Epithelial cell of proximal tubule (primary cell): ENCODE measurements around the gene APLF. TPM values are rescaled to one million over a fixed set of nuclear protein-coding genes. Genes with fewer than 3 reads are reported as not detected.

Source experiments
- DNase-seq: peaks from one replicate; pipeline ENCODE4 v3.0.0-alpha.2; 2011; ENCODE audit warnings: low read depth
- H3K4me3 ChIP-seq: 2 replicates; pipeline ENCODE4 v1.5.1; 2011; ENCODE audit warnings: low read depth, mild to moderate bottlenecking, low read length
- total RNA-seq: library from RNA; depleted of rRNA; stranded (reverse); fragments of >200 nt; gene quantifications from 2 replicates; pipeline ENCODE4 v1.2.3, GENCODE V29; 2015
- TF ChIP-seq, protein P1 (sequence below): conservative IDR thresholded peaks from 2 replicates; pipeline ENCODE4 v1.5.1; 2012; ENCODE audit warnings: low read depth, mild to moderate bottlenecking, low read length

APLF gene
- total RNA-seq, 1 donor from 2014 or later = 5.1 TPM

DNA sequence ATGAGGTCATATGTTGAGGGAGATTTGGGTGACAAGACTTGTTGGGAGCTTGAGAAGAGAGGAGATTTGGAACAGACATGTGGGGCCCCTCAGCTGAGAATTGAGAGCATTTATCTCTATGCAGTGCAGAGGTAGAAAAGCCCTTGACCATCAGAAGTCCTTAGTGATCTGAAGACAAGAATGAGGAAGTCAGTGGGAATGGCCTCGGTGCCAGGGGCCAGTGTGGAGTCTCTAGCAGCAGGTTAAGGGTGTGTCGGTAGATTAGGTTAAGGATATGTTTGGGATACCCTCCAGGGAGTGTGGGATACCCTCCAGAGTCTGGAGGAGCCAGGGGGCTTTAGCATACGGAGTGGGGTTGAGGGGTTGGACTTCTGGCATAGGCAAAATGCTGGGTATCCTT lies 41.9 kb upstream of the APLF start:
- no peak for DNase-seq
- TF ChIP-seq, protein P1, sequence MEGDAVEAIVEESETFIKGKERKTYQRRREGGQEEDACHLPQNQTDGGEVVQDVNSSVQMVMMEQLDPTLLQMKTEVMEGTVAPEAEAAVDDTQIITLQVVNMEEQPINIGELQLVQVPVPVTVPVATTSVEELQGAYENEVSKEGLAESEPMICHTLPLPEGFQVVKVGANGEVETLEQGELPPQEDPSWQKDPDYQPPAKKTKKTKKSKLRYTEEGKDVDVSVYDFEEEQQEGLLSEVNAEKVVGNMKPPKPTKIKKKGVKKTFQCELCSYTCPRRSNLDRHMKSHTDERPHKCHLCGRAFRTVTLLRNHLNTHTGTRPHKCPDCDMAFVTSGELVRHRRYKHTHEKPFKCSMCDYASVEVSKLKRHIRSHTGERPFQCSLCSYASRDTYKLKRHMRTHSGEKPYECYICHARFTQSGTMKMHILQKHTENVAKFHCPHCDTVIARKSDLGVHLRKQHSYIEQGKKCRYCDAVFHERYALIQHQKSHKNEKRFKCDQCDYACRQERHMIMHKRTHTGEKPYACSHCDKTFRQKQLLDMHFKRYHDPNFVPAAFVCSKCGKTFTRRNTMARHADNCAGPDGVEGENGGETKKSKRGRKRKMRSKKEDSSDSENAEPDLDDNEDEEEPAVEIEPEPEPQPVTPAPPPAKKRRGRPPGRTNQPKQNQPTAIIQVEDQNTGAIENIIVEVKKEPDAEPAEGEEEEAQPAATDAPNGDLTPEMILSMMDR = no peak

DNA sequence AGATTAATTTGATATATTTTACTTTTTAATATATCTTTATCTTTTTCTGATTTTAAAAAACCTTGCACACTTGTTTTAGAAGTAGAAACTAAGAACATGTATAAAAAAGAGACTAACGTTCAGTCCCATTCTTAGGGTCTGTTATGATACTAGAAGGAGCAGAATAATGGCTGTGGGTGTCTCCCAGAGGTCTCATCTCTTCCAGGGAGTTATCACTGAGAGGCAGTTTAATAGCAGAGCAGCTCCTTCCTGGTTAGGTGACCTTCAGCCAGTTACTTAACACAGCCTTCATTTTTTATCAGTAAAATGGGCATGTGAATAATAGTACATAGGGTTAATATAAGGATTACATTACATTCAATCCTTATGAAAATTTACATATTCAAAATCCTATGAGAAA lies 40.9 kb upstream of the APLF start:
- H3K4me3 ChIP-seq = no peak overlapping the region
- TF ChIP-seq, protein P1 = no peak

More for the DNA sequence above, 41.9 kb upstream of the APLF start:
- H3K4me3 ChIP-seq = no peak overlapping the region

DNA sequence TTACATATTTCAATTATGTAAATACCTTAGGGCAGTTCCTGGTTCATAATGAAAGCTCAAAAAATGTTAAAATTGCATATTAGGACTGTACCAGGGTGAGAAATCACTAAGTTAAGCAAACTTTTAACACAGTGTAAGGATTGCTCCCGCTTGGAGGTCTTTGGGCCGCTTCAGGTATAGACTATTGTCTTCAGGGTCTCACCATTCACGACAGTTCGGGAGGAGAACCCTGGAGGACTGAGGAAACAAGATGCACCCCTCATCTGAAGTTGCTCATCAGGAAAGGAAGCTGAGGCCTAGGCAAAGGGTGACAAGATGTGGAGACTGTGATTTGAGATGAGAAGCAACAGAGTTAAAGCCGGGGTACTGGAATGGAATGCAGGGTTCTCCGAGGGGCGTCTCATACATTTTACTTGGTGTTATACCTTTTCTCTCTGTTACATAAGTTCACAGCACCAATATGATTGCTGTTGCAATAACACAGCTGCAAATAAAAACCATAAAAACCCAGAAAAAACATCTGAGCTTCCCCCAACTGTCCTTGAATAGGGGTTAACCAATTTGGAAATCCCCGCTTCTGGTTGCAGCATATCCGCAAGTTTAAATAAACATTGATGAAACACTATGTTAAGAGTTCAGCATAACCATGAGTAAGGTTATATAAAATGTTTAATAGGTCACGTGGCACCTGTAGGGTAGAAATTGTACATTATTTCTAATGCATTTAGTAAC lies 40.4 kb upstream of the APLF start:
- DNase-seq = no peak
- TF ChIP-seq, protein P1 = no peak
- no peak overlapping the region for H3K4me3 ChIP-seq

More for the DNA sequence above, 40.9 kb upstream of the APLF start:
- DNase-seq = no peak

DNA sequence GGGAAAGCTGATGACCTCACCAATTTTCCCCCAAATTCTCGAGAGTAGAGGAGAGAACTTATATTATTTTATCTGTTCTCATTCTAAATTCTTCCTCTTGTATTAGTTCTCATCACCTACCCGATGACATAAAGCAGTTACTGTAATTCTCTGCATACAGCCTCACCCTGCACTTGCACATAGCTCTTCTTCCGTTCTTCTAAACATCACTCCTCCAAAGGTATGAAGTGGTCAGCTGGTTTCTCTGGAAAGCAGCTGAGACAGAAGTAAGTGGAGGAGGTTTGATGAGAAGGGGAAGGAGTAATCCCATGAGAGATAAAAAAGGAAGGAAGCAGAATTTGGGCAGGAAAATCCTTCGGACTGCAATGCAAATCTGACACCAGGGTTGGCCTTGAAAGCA lies 39.3 kb upstream of the APLF start:
- TF ChIP-seq, protein P1 = no peak
- no peak overlapping the region for H3K4me3 ChIP-seq
- DNase-seq = no peak

DNA sequence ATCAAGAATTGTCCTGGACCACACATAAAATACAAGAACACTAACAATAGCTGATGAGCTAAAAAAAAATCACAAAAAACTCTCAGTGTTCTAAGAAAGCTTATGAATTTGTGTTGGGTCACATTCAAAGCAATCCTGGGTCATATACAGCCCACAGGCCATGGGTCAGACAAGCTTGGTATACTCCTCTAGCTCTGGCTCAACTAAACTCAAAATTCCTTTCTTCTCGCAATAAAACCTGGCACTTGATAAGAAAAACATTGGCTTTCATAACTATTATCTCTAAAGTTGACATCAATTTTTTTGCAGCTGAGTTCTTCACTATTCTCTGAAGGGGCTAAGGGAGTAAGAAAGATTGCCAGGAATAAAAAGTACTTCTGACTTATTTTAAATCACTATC lies 38.6 kb upstream of the APLF start:
- H3K4me3 ChIP-seq = no peak overlapping the region
- no peak for DNase-seq
- TF ChIP-seq, protein P1 = no peak

DNA sequence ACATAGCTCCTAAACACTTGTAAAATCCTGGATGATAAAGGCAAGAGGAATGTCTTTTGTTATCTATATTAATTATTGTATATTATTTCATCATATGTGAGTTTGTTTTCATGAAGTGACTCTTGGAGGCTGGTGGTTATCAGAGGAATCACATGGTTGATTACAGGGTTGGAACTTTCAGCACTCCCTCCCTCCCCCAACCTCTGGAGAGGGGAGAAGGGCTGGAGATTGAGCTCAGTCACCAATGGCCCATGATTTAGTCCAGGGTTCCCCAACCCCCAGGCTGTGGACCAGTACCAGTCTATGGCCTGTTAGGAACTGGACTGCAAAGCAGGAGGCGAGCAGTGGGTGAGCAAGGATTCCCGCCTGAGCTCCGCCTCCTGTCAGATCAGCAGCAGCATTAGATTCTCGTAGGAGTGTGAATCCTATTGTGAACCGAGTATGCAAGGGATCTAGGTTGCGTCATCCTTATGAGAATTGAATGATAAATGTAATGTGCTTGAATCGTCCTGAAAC lies 38.0 kb upstream of the APLF start:
- TF ChIP-seq, protein P1 = no peak
- H3K4me3 ChIP-seq = no peak overlapping the region
- no peak for DNase-seq
